ENCODE measurements around the gene RNF212. TPM values are rescaled to one million over a fixed set of nuclear protein-coding genes. Genes with fewer than 3 reads are reported as not detected.

Gene RNF212
- total and polyA plus RNA-seq, 2 donors (not counting 3 experiments of a cell fraction or from before 2014, with no cell fraction given): 2.3 to 2.8 TPM

GRCh38 chr4:1031346-1031745 lies 82.0 kb downstream of the RNF212 start:
- Histone ChIP-seq H3K36me3 (ENCODE audit: control insufficient read depth in 2 of 2, extremely low read depth in 1 of 2, insufficient read depth in 2 of 2, low read length in 2 of 2) (no peaks in the 10 kb centered on the region), H3K27me3 (ENCODE audit: control insufficient read depth in 2 of 2, insufficient read depth in 2 of 2, low read length in 2 of 2) (no peaks in the 10 kb centered on the region), H3K79me2 (ENCODE audit: control insufficient read depth, insufficient read depth, low read length) (no peaks in the 10 kb centered on the region), H3K4me3 (replicated peaks in 1 of 3; ENCODE audit: insufficient read depth in 1 of 3, low read depth in 1 of 3, low read length in 3 of 3) (no peak overlapping the region), H3K9ac (replicated peaks; ENCODE audit: extremely low read depth, insufficient read depth, low read length) (no peak overlapping the region), H3K27ac (ENCODE audit: insufficient read depth, low read depth, low read length) (no peak overlapping the region), H3K9me3 (replicated peaks; ENCODE audit: control insufficient read depth, insufficient read depth, low read length) (no peaks in the 10 kb centered on the region), H3K4me1 (ENCODE audit: control insufficient read depth, extremely low read depth, insufficient read depth, low read length) (no peaks in the 10 kb centered on the region), H4K20me1 (replicated peaks; ENCODE audit: control insufficient read depth, extremely low read depth, insufficient read depth, low read length) (no peaks in the 10 kb centered on the region), H3K9me1 (replicated peaks; ENCODE audit: control insufficient read depth, extremely low read depth, insufficient read depth, low read length) (no peaks in the 10 kb centered on the region), H2AFZ (ENCODE audit: low read depth, low read length) (no peak overlapping the region), H3K4me2 (ENCODE audit: insufficient read depth, low read length) (no peak overlapping the region)
- TF ChIP-seq GATA2 (IDR thresholded peaks at IDR 0.05; ENCODE audit: insufficient read depth, insufficient read length, low read depth, low read length) (no peak), JUN (IDR thresholded peaks at IDR 0.05; ENCODE audit: borderline replicate concordance, insufficient read depth, insufficient read length, low read depth) (no peak), MYC (IDR thresholded peaks at IDR 0.05; ENCODE audit: low read depth, low read length) (no peak), CTCF (IDR thresholded peaks at IDR 0.05; ENCODE audit: extremely low read depth in 1 of 2, insufficient read depth in 1 of 2, low read depth in 1 of 2, low read length in 2 of 2) (no peak), EZH2 (IDR thresholded peaks at IDR 0.05; ENCODE audit: borderline replicate concordance, low read depth, low read length, severe bottlenecking) (no peak), POLR2A (IDR thresholded peaks at IDR 0.05; ENCODE audit: low read depth, low read length) (no peak), FOS (IDR thresholded peaks at IDR 0.05; ENCODE audit: borderline replicate concordance, insufficient read depth, low read length) (no peak), POLR2AphosphoS5 (IDR thresholded peaks at IDR 0.05; ENCODE audit: insufficient read depth, low read depth, low read length) (no peak)
- POLR2A ChIA-PET: no interaction called here
- dilution Hi-C loops (cut with MboI; ENCODE audit: extremely low pct_ligation_motif_present, low sequenced_read_pairs): no loop called here
- DNase-seq (ENCODE audit: low read depth, low spot score) (no peak), FAIRE-seq (no peak)
- BruUV-seq (replicated peaks): no TSS peak
- intact Hi-C loops (cut with micrococcal nuclease): no loop called here
- CTCF ChIA-PET: no interaction called here
